Stomach (tissue), 9 donors: ENCODE measurements around the gene MMP1. TPM values are rescaled to one million over a fixed set of nuclear protein-coding genes. Genes with fewer than 3 reads are reported as not detected.

Experiments used
- DNase-seq, 2 donors: peaks; one replicate each; pipeline versions ENCODE4 v3.0.0 to v3.0.0-alpha.2; 2013 to 2019
- H3K27ac ChIP-seq, 5 donors: fragments of 200-600 bp in 4 of 5; sonication (generic) in 4 of 5; one replicate each; pipeline ENCODE4 v1.5.1; 2013 to 2019; ENCODE audit warnings: mild to moderate bottlenecking in 1 of 5, moderate library complexity in 1 of 5
- H3K27me3 ChIP-seq, 3 donors: fragments of 200-600 bp; sonication (generic); one replicate each; pipeline ENCODE4 v1.5.1; 2017 to 2019; ENCODE audit warnings: mixed run types in 1 of 3
- H3K36me3 ChIP-seq, 4 donors: fragments of 200-600 bp; sonication (generic); 1 replicate in 3 of 4; 2 replicates in 1 of 4; pipeline ENCODE4 v1.5.1; 2016 to 2019
- H3K4me1 ChIP-seq, 4 donors: fragments of 200-600 bp; sonication (generic); one replicate each; pipeline ENCODE4 v1.5.1; 2016 to 2019
- H3K4me3 ChIP-seq, 4 donors: fragments of 200-600 bp; sonication (generic) in 3 of 4; one replicate each; pipeline ENCODE4 v1.5.1; 2016 to 2019; ENCODE audit warnings: mild to moderate bottlenecking in 1 of 4
- H3K9me3 ChIP-seq, 4 donors: fragments of 200-600 bp; sonication (generic); one replicate each; pipeline ENCODE4 v1.5.1; 2016 to 2019
- CTCF ChIP-seq, 7 experiments: fragments of 450-650 bp in 4 of 7; fragments of 200-600 bp in 3 of 7; sonication (generic) in 3 of 7; IDR thresholded peaks; one replicate each; pipeline ENCODE4 v1.5.1; 2016 to 2019; ENCODE audit warnings: antibody characterized with exemption in 7 of 7, control low read depth in 2 of 7, mild to moderate bottlenecking in 1 of 7
- EP300 ChIP-seq: sonication (generic); formaldehyde crosslinking; IDR thresholded peaks from one replicate; pipeline ENCODE4 v1.6.1; 2017; ENCODE audit warnings: antibody characterized with exemption
- POLR2A ChIP-seq, 4 donors: fragments of 450-650 bp; IDR thresholded peaks; one replicate each; pipeline ENCODE4 v1.6.1; 2016; ENCODE audit warnings: antibody characterized with exemption in 4 of 4, control low read depth in 2 of 4, mild to moderate bottlenecking in 1 of 4, moderate library complexity in 1 of 4
- POLR2AphosphoS5 ChIP-seq, 3 donors: sonication (generic); formaldehyde crosslinking; IDR thresholded peaks; one replicate each; pipeline ENCODE4 v1.6.1; 2016; ENCODE audit warnings: antibody characterized with exemption in 3 of 3
- WGBS, 5 donors: extraction: QIAGEN DNeasy Blood & Tissue Kit in 3 of 5; methylation state at CpG; one replicate each; pipeline versions ENCODE4 v1.1.5 to v1.1.7; 2013 to 2018; 5-methylcytosine and 5-hydroxymethylcytosine counted together
- intact Hi-C: fragments of 100-400 bp; cut with DNase I; formaldehyde crosslinking; loops from one replicate; pipeline ENCODE4 v1.15.1; 2023; ENCODE audit warnings: low total_unique reads
- polyA plus RNA-seq, 3 donors: library from polyadenylated mRNA; stranded (reverse); fragments of 200-250 nt; gene quantifications; one replicate each; pipeline ENCODE4 v1.2.3, GENCODE V29; 2013
- total RNA-seq, 5 donors: library from RNA; depleted of rRNA; stranded (reverse); fragments of >200 nt; gene quantifications; one replicate each; pipeline versions ENCODE4 v1.1.0 to v1.2.3, GENCODE V29; 2014 to 2016
- donor health status: healthy with polysubstance abuse.
- donor health status: Bipolar disorder and iron deficiency.
- donor health status: healthy.

The MMP1 gene
- total and polyA plus RNA-seq, 8 donors: 0.89 to 127 (median 7.5) TPM; not detected in 2

GRCh38 chr11:102761646-102762238 lies 36.2 kb downstream of the MMP1 start:
- Histone ChIP-seq H3K36me3 (no peaks in the 10 kb centered on the region), H3K27me3 (no peaks in the 10 kb centered on the region), H3K4me1 (peaks cover 0 to 10% (median 0%) of the 10 kb centered on the region in 4 donors), H3K27ac (no peak overlapping the region), H3K9me3 (no peaks in the 10 kb centered on the region), H3K4me3 (no peak overlapping the region)
- no peak for TF ChIP-seq POLR2AphosphoS5 (IDR thresholded peaks at IDR 0.05)
- no peak for DNase-seq
- intact Hi-C loops: no loop called here
- 84 to 93% (median 91%) methylated on average over 4 of the region's 4 CpGs for WGBS, 5 donors

DNA sequence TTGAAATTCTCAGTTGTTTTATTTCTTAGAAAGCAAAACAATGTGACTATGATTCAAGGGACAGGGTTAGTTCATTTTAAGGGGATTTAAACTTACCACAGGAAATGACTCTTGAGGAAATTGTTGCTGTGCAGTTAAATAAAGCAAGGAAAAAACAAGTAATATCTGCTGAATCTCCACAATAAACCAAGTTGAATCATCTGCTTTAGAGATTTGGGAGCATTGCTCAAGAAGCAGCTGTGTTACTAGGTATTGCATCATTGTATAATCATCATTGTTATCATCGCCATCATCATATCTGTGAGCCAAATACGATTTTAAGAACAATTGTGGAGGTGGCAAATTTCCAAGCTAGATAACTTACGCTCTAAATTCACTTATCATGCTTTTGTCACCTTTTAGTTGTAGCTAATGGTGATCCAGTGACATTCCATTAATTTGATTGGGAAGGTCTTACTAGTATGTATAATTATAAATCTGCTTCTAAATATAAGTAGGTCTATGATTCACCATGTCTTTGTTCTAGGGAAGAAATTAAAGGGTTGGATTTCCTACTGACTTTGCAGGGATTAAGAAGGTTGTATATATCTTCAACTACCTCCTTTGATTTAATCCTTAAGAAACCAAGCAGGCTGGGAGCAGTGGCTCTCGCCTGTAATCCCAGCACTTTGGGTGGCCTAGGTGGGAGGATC lies 37.5 kb downstream of the MMP1 start:
- Histone ChIP-seq H3K4me3 (no peak overlapping the region), H3K9me3 (no peaks in the 10 kb centered on the region), H3K27ac (no peak overlapping the region), H3K27me3 (no peaks in the 10 kb centered on the region), H3K36me3 (no peaks in the 10 kb centered on the region), H3K4me1 (peaks cover 0 to 10% (median 0%) of the 10 kb centered on the region in 4 donors)
- intact Hi-C loops: no loop called here
- 39 to 48% (median 45%) methylated on average over 4 of the region's 4 CpGs for WGBS, 5 donors
- TF ChIP-seq POLR2AphosphoS5 (IDR thresholded peaks at IDR 0.05) (peak in 2 of 3 donors; percentile 54 to 56), POLR2A (IDR thresholded peaks at IDR 0.05) (no peak)
- peak in 1 of 2 donors; percentile 23 for DNase-seq

DNA sequence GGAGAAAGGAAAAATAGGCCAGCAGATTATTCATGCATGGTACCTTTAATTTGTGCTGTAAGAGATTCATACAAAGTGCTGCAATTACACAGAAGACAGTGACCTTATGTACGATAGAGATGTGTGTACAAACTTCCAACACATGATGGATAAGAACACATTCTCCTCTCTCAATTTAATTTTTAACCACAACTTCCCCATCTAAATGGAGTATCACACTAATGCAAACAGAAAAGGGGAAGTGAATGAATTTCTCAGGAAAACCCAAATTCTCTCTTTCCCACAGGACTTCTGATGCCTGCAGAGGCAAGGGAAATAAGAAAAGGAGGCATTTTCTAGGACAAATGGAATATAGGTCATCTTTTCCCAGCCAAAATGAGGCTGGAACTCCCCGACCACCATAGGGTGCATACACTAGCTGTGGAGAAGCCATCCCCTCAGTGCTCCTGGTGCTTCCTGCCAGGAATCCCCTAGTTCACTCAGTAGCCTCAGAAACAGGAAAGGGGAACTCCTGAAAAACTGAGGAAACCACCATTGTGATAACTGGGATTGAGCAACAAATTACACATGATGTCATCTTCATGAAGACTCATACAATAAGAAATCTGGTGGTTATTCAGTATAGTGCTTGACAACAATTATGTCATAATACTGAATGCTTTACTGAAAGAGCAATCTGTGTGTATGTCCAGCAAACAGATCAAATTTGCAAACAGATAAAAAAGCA lies 40.0 kb downstream of the MMP1 start:
- Histone ChIP-seq H3K36me3 (no peaks in the 10 kb centered on the region), H3K9me3 (no peaks in the 10 kb centered on the region), H3K27ac (no peak overlapping the region), H3K27me3 (no peaks in the 10 kb centered on the region), H3K4me3 (no peak overlapping the region), H3K4me1 (peaks cover 0 to 10% (median 0%) of the 10 kb centered on the region in 4 donors)
- TF ChIP-seq POLR2AphosphoS5 (IDR thresholded peaks at IDR 0.05) (no peak), EP300 (no peak), POLR2A (IDR thresholded peaks at IDR 0.05) (no peak), CTCF (IDR thresholded peaks at IDR 0.05) (no peak)
- peak in 1 of 2 donors; percentile 32 for DNase-seq
- intact Hi-C loops: no loop called here
- WGBS, 5 donors: 34 to 51% (median 47%) methylated on average over 2 of the region's 2 CpGs

GRCh38 chr11:102753267-102753666 lies 44.7 kb downstream of the MMP1 start:
- Histone ChIP-seq H3K27me3 (no peaks in the 10 kb centered on the region), H3K4me3 (no peak overlapping the region), H3K9me3 (no peaks in the 10 kb centered on the region), H3K4me1 (peaks cover 0 to 9% (median 0%) of the 10 kb centered on the region in 4 donors), H3K36me3 (no peaks in the 10 kb centered on the region), H3K27ac (no peak overlapping the region)
- no peak for DNase-seq
- intact Hi-C loops: no loop called here
- WGBS, 5 donors: 86 to 96% (median 95%) methylated on average over 1 of the region's 1 CpG
- TF ChIP-seq POLR2A (IDR thresholded peaks at IDR 0.05) (no peak), EP300 (no peak), POLR2AphosphoS5 (IDR thresholded peaks at IDR 0.05) (no peak), CTCF (IDR thresholded peaks at IDR 0.05) (no peak)

DNA sequence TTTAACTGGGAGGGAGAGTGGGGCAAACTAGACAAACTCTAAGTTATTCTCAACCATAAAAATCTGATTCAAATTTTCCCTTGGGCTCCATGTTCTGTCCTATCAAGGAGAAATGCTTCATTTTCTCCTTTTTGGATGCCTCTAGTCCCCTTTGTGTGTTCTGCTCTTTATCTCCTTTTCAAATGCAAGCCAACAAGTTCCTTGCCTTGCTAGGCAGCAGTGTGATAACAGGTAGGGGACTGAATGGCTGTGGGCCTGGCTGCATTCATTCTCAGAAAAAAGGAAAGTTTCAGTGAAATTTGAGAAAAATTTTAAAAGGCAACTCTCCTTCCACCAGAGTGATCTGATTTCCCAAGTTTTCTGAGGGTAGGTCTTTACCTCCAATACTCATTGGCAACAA lies 46.3 kb downstream of the MMP1 start:
- intact Hi-C loops: no loop called here
- Histone ChIP-seq H3K4me1 (no peaks in the 10 kb centered on the region), H3K27me3 (no peaks in the 10 kb centered on the region), H3K4me3 (no peak overlapping the region), H3K27ac (no peak overlapping the region), H3K36me3 (no peaks in the 10 kb centered on the region), H3K9me3 (peaks cover 0 to 5% (median 0%) of the 10 kb centered on the region in 4 donors)
- DNase-seq: no peak
- no peak for TF ChIP-seq POLR2A (IDR thresholded peaks at IDR 0.05)
- TF ChIP-seq EP300: no peak
- TF ChIP-seq POLR2AphosphoS5 (IDR thresholded peaks at IDR 0.05): no peak
- TF ChIP-seq CTCF (IDR thresholded peaks at IDR 0.05): no peak
